Measurements from ENCODE around the gene PCBP2. TPM values are rescaled to one million over a fixed set of nuclear protein-coding genes. Genes with fewer than 3 reads are reported as not detected.
A peak's percentile ranks its signal among the peaks of the same experiment; 100 is the strongest.

Gene PCBP2
- total and polyA plus RNA-seq, 2 experiments from 2014 or later: 100 to 143 TPM

GRCh38 chr12:53424626-53425514 is 27.0 kb upstream of the PCBP2 start:
- TF ChIP-seq EZH2phosphoT487 (IDR thresholded peaks at IDR 0.05; ENCODE audit: insufficient read depth, low read depth) (no peak), EZH2 (IDR thresholded peaks at IDR 0.05; ENCODE audit: insufficient read depth, poor library complexity, severe bottlenecking) (no peak)
- in situ Hi-C loops (cut with MboI): no loop called here
- no peaks in the 10 kb centered on the region for H3K79me2 ChIP-seq (ENCODE audit: insufficient read depth)
- no peaks in the 10 kb centered on the region for H3K36me3 ChIP-seq (ENCODE audit: low read depth)
- no peak overlapping the region for H3K27ac ChIP-seq
- no peak overlapping the region for H3K9ac ChIP-seq
- H3K9me2 ChIP-seq (ENCODE audit: insufficient read depth): no peaks in the 10 kb centered on the region
- DNase-seq: no peak
- no peak overlapping the region for H3K4me2 ChIP-seq (ENCODE audit: unreplicated experiment)
- no peaks in the 10 kb centered on the region for H3K9me3 ChIP-seq (ENCODE audit: low read depth)
- 73 to 80% methylated on average over 8 to 9 of the region's 9 CpGs for WGBS, 2 experiments (ENCODE audit: low coverage in 1 of 2, low lambda C conversion rate in 2 of 2, missing lambda C conversion rate in 2 of 2)
- peaks cover 11% of the 10 kb centered on the region for H3K4me1 ChIP-seq (ENCODE audit: insufficient read depth)
- no peaks in the 10 kb centered on the region for H4K20me1 ChIP-seq (ENCODE audit: insufficient read depth)
- H3K4me3 ChIP-seq: no peak overlapping the region
- peaks cover 6% of the 10 kb centered on the region for H3F3A ChIP-seq (ENCODE audit: insufficient read depth)
- no peaks in the 10 kb centered on the region for H3K27me3 ChIP-seq (replicated peaks; ENCODE audit: insufficient read depth)
- no peak overlapping the region for H2AFZ ChIP-seq

GRCh38 chr12:53425515-53426150 is 26.3 kb upstream of the PCBP2 start:
- peaks cover 6% of the 10 kb centered on the region for H3F3A ChIP-seq (ENCODE audit: insufficient read depth)
- H3K27me3 ChIP-seq (replicated peaks; ENCODE audit: insufficient read depth): no peaks in the 10 kb centered on the region
- H3K4me1 ChIP-seq (ENCODE audit: insufficient read depth): peaks cover 11% of the 10 kb centered on the region
- no peak overlapping the region for H2AFZ ChIP-seq
- H3K27ac ChIP-seq: no peak overlapping the region
- no peaks in the 10 kb centered on the region for H3K36me3 ChIP-seq (ENCODE audit: low read depth)
- no peak overlapping the region for H3K4me3 ChIP-seq
- no peak overlapping the region for H3K4me2 ChIP-seq (ENCODE audit: unreplicated experiment)
- in situ Hi-C loops (cut with MboI): no loop called here
- 75 to 80% methylated on average over 11 of the region's 11 CpGs for WGBS, 2 experiments (ENCODE audit: low coverage in 1 of 2, low lambda C conversion rate in 2 of 2, missing lambda C conversion rate in 2 of 2)
- H3K79me2 ChIP-seq (ENCODE audit: insufficient read depth): no peaks in the 10 kb centered on the region
- no peak for DNase-seq
- no peak for TF ChIP-seq EZH2phosphoT487 (IDR thresholded peaks at IDR 0.05; ENCODE audit: insufficient read depth, low read depth)
- no peak for TF ChIP-seq EZH2 (IDR thresholded peaks at IDR 0.05; ENCODE audit: insufficient read depth, poor library complexity, severe bottlenecking)
- no peaks in the 10 kb centered on the region for H3K9me2 ChIP-seq (ENCODE audit: insufficient read depth)
- H3K9me3 ChIP-seq (ENCODE audit: low read depth): no peaks in the 10 kb centered on the region
- no peaks in the 10 kb centered on the region for H4K20me1 ChIP-seq (ENCODE audit: insufficient read depth)
- H3K9ac ChIP-seq: no peak overlapping the region

GRCh38 chr12:53427905-53428594 is 23.9 kb upstream of the PCBP2 start:
- Histone ChIP-seq H3K9me2 (ENCODE audit: insufficient read depth) (no peaks in the 10 kb centered on the region), H3K9me3 (ENCODE audit: low read depth) (no peaks in the 10 kb centered on the region), H3K27ac (no peak overlapping the region), H3K27me3 (replicated peaks; ENCODE audit: insufficient read depth) (no peaks in the 10 kb centered on the region), H3K9ac (no peak overlapping the region), H2AFZ (no peak overlapping the region), H3K79me2 (ENCODE audit: insufficient read depth) (no peaks in the 10 kb centered on the region), H3K4me1 (ENCODE audit: insufficient read depth) (peaks cover 5% of the 10 kb centered on the region), H3K36me3 (ENCODE audit: low read depth) (no peaks in the 10 kb centered on the region), H3K4me3 (no peak overlapping the region), H3K4me2 (ENCODE audit: unreplicated experiment) (no peak overlapping the region), H3F3A (ENCODE audit: insufficient read depth) (peaks cover 6% of the 10 kb centered on the region), H4K20me1 (ENCODE audit: insufficient read depth) (no peaks in the 10 kb centered on the region)
- 54% methylated on average over 7 of the region's 7 CpGs for WGBS, 2 experiments (ENCODE audit: low coverage in 1 of 2, low lambda C conversion rate in 2 of 2, missing lambda C conversion rate in 2 of 2)
- TF ChIP-seq EZH2 (IDR thresholded peaks at IDR 0.05; ENCODE audit: insufficient read depth, poor library complexity, severe bottlenecking) (no peak), EZH2phosphoT487 (IDR thresholded peaks at IDR 0.05; ENCODE audit: insufficient read depth, low read depth) (no peak)
- DNase-seq: peak; percentile 98
- in situ Hi-C loops (cut with MboI): no loop called here

- Histone ChIP-seq H3K79me2 (ENCODE audit: insufficient read depth) (no peaks in the 10 kb centered on the region), H2AFZ (no peak overlapping the region), H3K9me2 (ENCODE audit: insufficient read depth) (no peaks in the 10 kb centered on the region), H3K27me3 (replicated peaks; ENCODE audit: insufficient read depth) (no peaks in the 10 kb centered on the region), H3K4me2 (ENCODE audit: unreplicated experiment) (no peak overlapping the region), H3K9me3 (ENCODE audit: low read depth) (no peaks in the 10 kb centered on the region), H3K4me1 (ENCODE audit: insufficient read depth) (peaks cover 5% of the 10 kb centered on the region), H3K27ac (no peak overlapping the region), H3F3A (ENCODE audit: insufficient read depth) (peaks cover 6% of the 10 kb centered on the region), H3K36me3 (ENCODE audit: low read depth) (no peaks in the 10 kb centered on the region), H3K4me3 (no peak overlapping the region), H4K20me1 (ENCODE audit: insufficient read depth) (no peaks in the 10 kb centered on the region), H3K9ac (no peak overlapping the region)
- no peak for TF ChIP-seq EZH2phosphoT487 (IDR thresholded peaks at IDR 0.05; ENCODE audit: insufficient read depth, low read depth)
- 85 to 89% methylated on average over 5 to 7 of the region's 7 CpGs for WGBS, 2 experiments (ENCODE audit: low coverage in 1 of 2, low lambda C conversion rate in 2 of 2, missing lambda C conversion rate in 2 of 2)
- DNase-seq: no peak
- in situ Hi-C loops (cut with MboI): no loop called here
These were observed 23.2 kb upstream of the PCBP2 start for GRCh38 chr12:53428741-53429140.

Data from GM23248 (cell line).